Activated naive CD4-positive, alpha-beta T cell (primary cell): Measurements from ENCODE around the gene PSMB3.

ENCODE experiments used
- DNase-seq, 4 experiments: peaks; one replicate each; lab custom pipeline; 2025; lab: John Stamatoyannopoulos, UW

PSMB3 gene

DNA sequence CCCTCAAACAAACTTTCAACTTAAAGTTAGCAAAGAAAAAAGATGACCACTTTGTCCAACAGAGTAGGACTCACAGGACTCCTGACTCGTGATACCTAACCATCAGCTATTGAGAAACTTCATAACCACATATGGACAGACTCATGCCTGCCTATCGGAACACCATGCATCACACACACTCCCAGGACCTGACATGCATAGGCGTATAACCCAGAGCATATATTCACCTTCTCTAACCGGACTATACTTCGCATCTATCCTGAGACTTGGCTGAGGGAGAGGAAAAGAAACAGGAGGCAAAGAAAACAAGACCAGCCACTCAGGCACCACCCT is 44.6 kb downstream of the PSMB3 start:
- DNase-seq: no peak

DNA sequence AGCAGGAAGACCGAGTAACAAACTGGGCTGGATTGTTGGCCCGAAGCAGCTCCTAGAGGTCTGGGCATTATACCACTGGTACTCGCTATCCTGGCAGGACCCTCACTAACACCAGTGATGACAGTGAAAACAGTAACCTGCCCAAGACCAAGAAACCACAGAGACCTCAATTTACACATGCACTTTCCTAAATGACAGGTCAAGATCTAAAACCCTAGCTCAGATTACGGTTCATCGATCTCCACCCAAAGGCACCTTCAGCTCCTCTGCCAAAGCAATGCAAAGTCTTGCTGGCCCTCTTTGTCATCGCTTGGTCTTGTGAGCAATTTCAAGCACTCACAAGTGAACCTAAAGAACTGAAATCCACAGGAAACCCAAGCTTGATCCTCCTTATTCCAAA is 45.3 kb downstream of the PSMB3 start:
- DNase-seq: no peak

DNA sequence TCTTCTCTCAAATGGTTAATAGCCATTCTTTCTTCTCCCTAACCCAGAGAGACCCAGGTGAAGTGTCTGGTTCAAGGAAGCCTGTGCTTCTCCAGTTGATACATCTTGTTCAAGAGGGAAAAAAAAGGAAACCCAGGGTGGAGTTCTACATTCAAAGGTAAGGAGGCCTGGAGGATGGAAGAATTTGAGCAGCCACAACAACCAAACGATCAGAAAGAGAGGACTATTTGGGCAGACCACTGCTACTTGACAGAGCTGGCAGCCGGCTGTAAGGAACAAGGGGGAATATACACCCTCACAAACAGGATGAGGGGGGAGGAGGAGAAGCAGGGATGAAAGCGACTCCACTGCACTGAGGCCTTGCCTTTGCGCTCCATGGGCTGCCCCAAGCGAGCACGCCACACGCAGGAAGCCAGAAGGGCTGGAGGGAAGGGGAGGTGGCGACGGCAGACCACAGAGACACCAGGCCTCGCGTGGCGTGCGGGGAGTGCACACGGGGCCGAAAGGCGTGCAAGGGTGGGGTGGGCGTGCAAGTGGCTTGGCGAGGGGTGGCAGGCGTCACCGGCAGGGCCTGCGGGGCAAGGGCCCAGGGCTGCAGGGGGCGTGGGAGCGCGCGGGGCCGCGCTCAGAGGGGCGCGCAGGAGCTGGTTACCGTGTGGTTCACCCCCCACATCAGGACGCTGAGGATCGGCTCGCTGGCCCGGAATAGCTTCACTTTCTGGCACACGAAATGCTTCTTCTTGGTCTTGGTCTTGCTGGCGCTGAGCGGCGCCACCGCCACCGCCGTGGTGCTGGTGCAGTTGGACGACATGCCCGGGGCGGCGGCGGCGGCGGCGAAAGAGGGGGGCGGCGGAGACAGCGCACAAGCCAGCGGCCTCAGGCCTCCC is 46.3 kb downstream of the PSMB3 start:
- peak in 2 of 4 experiments; percentile 17 to 29 for DNase-seq

DNA sequence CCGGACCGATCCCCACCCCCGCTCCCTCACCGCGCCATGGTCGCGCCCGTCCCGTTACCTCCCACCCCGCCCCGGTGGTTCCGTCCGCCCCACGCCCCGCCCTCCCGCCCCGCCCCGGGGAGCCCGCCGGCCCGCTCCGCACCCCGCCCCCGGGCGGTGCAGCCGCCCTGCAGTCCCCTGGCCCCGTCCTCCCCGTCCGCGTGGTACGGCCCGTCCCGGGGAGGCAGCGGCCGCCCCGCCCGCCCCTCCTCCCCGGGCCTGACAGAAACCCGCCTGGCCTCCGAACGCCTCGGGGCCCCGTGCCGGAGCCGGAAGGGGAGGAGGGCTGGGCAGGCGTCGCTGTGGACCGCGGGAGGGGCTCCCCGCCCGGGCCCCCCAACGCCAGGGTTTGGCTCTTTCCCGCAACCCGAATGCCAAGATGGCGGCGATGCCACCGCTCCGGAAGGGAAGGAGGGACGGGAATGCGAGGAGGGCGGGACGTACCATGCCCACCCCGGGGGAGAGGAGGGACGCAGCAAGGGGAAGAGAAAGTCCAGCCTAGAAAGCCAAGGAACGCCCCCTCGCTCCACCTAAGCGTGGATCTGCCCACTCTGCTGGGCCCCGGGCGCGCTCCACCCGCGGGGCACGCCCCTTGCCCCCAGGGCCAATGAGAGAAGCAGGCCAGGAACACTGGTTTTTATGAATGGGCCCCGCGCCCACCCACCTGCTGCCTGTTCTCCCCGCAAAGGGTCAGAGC is 47.1 kb downstream of the PSMB3 start, which contains the start of gene PIP4K2B:
Gene PIP4K2B (minus strand): TSS at position 56 of the 736 bp plus-strand sequence. CDS start 132 bp downstream, outside the sequence.
- peak; percentile 70 to 81 (median 74) for DNase-seq

DNA sequence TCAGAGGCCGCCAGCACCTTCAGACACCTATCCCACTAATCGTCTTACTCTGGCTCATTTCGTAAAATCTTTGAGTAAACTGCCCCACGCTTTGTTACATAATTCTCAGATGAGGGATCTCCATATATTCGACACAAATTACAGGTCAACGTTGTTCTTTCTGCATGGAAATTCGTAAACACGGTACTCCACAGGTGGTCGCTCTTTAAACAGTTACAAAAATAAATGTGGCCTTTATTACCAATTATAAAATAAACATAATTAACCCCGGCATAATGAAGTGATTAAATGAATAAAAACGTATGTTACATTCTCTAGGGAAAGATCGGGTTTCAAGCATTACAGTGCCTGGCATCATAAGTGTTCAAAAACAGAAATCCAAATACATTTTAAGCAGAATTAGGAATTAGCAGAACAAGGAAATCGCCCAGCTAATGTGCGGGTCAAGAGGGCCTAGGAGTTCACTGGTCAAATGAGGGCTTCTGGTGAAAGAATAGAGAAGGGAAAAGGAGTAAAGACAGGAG is 47.8 kb downstream of the PSMB3 start:
- DNase-seq: no peak

DNA sequence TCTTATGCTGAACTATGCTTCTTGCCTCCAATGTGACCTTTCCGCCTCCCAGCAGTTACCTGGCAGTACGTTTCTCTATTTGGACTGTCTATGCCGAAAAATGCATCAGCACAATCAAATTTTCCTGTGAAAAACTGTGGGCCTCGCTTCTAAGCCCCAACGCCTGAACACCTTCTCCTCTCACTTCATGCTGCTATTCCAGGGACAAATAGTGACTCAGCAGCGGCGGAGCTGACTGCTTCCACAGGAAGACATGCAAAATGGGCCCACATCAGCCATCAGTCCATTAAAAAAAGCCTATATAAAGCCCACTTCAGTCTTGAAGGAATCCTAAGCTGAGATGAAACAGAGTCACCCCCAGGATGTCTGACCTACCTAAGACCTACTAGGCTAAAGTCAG is 57.3 kb downstream of the PSMB3 start:
- DNase-seq: no peak
